ENCODE measurements around the gene DAB2IP. TPM values are rescaled to one million over a fixed set of nuclear protein-coding genes. Genes with fewer than 3 reads are reported as not detected.
A peak's percentile ranks its signal among the peaks of the same experiment; 100 is the strongest.

DAB2IP gene
- total RNA-seq, 1 experiment from 2014 or later, result 31.0 TPM

- TF ChIP-seq ZFX (IDR thresholded peaks at IDR 0.05) (no peak), POLR2A (IDR thresholded peaks at IDR 0.05; ENCODE audit: borderline replicate concordance, extremely low read depth, insufficient read depth, insufficient read length) (no peak), CBX3 (IDR thresholded peaks at IDR 0.05; ENCODE audit: low read depth) (no peak)
Measured at GRCh38 chr9:121685795-121686377, 34.5 kb downstream of the DAB2IP start.

GRCh38 chr9:121686930-121687541, 35.6 kb downstream of the DAB2IP start:
- no peaks in the 10 kb centered on the region for H3K27me3 ChIP-seq (ENCODE audit: insufficient read depth, low read length)
- CTCF ChIA-PET, result interaction anchor here (0.6 to 1.9 kb wide), 17 partner anchors 9 to 412 kb away, joined by 3 to 11 read pairs (median 3); no protein-coding TSS in a partner anchor
- DNase-seq (ENCODE audit: low read depth, low spot score), result peak; percentile 43
- no peak overlapping the region for H3K9ac ChIP-seq (ENCODE audit: low read length)
- no peak overlapping the region for H2AFZ ChIP-seq (ENCODE audit: low read depth, low read length, poor library complexity, severe bottlenecking)
- peak; percentile 90 for ATAC-seq
- no peak overlapping the region for H3K4me2 ChIP-seq (ENCODE audit: low read length)
- H4K20me1 ChIP-seq (ENCODE audit: insufficient read depth), result no peaks in the 10 kb centered on the region
- RAD21 ChIA-PET (ENCODE audit: low non-redundant PET in 1 of 2, low total read pairs in 2 of 2, uncharacterized antibody in 2 of 2, unreplicated experiment in 2 of 2), result interaction anchor here in 1 of 2 experiments (0.5 kb wide), 1 partner anchor 313 kb away, joined by 3 read pairs; no protein-coding TSS in a partner anchor
- POLR2A ChIA-PET, result no interaction called here
- H3K36me3 ChIP-seq (ENCODE audit: control insufficient read depth in 1 of 2, insufficient read depth in 2 of 2, low read length in 2 of 2), result no peaks in the 10 kb centered on the region
- H3K4me1 ChIP-seq (ENCODE audit: control insufficient read depth in 1 of 2, insufficient read depth in 2 of 2, low read length in 2 of 2), result peaks cover 0 to 23% of the 10 kb centered on the region in 2 experiments; a peak in 3 of 4 replicates
- no peaks in the 10 kb centered on the region for H3K79me2 ChIP-seq (ENCODE audit: insufficient read depth, low read length)
- TF ChIP-seq MAX (IDR thresholded peaks at IDR 0.05) (no peak), RAD21 (IDR thresholded peaks at IDR 0.05; ENCODE audit: low read depth) (peak; percentile 94), CTCF (IDR thresholded peaks at IDR 0.05 in 2 of 3, conservative IDR thresholded peaks at IDR 0.05 in 1 of 3; ENCODE audit: borderline replicate concordance in 1 of 3, insufficient read depth in 1 of 3, low read depth in 2 of 3, low read length in 2 of 3) (peak; percentile 86 to 97 (median 93))
- H3K27ac ChIP-seq (ENCODE audit: low read depth, low read length), result no peak overlapping the region
- intact Hi-C loops (cut with micrococcal nuclease), result loop anchor here (1.0 to 5.0 kb wide), 3 partner anchors 50 to 665 kb away; no protein-coding TSS in a partner anchor
- no TSS peak for BruUV-seq (replicated peaks)
- H3K4me3 ChIP-seq (replicated peaks in 1 of 2; ENCODE audit: low read depth in 1 of 2, low read length in 2 of 2), result no peak overlapping the region
- H3K9me2 ChIP-seq (ENCODE audit: insufficient read depth), result no peaks in the 10 kb centered on the region
- no peaks in the 10 kb centered on the region for H3K9me3 ChIP-seq (ENCODE audit: control insufficient read depth in 1 of 2, insufficient read depth in 1 of 2, low read depth in 1 of 2, low read length in 2 of 2)

More at GRCh38 chr9:121685795-121686377, 34.5 kb downstream of the DAB2IP start:
- Histone ChIP-seq H3K4me1 (ENCODE audit: control insufficient read depth in 1 of 2, insufficient read depth in 2 of 2, low read length in 2 of 2) (peaks cover 0 to 18% of the 10 kb centered on the region in 2 experiments; a peak in 1 of 4 replicates), H3K27me3 (ENCODE audit: insufficient read depth, low read length) (no peaks in the 10 kb centered on the region), H3K9me2 (ENCODE audit: insufficient read depth) (no peaks in the 10 kb centered on the region), H3K9ac (ENCODE audit: low read length) (no peak overlapping the region), H3K4me2 (ENCODE audit: low read length) (no peak overlapping the region), H3K36me3 (ENCODE audit: control insufficient read depth in 1 of 2, insufficient read depth in 2 of 2, low read length in 2 of 2) (no peaks in the 10 kb centered on the region), H3K4me3 (replicated peaks in 1 of 2; ENCODE audit: low read depth in 1 of 2, low read length in 2 of 2) (no peak overlapping the region), H2AFZ (ENCODE audit: low read depth, low read length, poor library complexity, severe bottlenecking) (no peak overlapping the region), H3K79me2 (ENCODE audit: insufficient read depth, low read length) (no peaks in the 10 kb centered on the region), H4K20me1 (ENCODE audit: insufficient read depth) (no peaks in the 10 kb centered on the region), H3K9me3 (ENCODE audit: control insufficient read depth in 1 of 2, insufficient read depth in 1 of 2, low read depth in 1 of 2, low read length in 2 of 2) (no peaks in the 10 kb centered on the region), H3K27ac (ENCODE audit: low read depth, low read length) (no peak overlapping the region)
- ChIA-PET POLR2A (no interaction called here), RAD21 (ENCODE audit: low non-redundant PET in 1 of 2, low total read pairs in 2 of 2, uncharacterized antibody in 2 of 2, unreplicated experiment in 2 of 2) (no interaction called here), CTCF (interaction anchor here (0.6 to 1.0 kb wide), 2 partner anchors 137 to 140 kb away, joined by 3 read pairs; no protein-coding TSS in a partner anchor)
- DNase-seq (ENCODE audit: low read depth, low spot score) (no peak), ATAC-seq (no peak)
- no TSS peak for BruUV-seq (replicated peaks)
- intact Hi-C loops (cut with micrococcal nuclease), result loop anchor here (5.0 kb wide), 2 partner anchors 51 to 666 kb away; no protein-coding TSS in a partner anchor

Data from HCT116 (cell line).